Measurements from ENCODE around the gene HSD17B1.
"Not testable (repeated sequence)": the region's sequence is repeated elsewhere in the genome, so short reads cannot be mapped to it uniquely, and the experiment has no call there.

HSD17B1 gene, protein sequence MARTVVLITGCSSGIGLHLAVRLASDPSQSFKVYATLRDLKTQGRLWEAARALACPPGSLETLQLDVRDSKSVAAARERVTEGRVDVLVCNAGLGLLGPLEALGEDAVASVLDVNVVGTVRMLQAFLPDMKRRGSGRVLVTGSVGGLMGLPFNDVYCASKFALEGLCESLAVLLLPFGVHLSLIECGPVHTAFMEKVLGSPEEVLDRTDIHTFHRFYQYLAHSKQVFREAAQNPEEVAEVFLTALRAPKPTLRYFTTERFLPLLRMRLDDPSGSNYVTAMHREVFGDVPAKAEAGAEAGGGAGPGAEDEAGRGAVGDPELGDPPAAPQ

DNA sequence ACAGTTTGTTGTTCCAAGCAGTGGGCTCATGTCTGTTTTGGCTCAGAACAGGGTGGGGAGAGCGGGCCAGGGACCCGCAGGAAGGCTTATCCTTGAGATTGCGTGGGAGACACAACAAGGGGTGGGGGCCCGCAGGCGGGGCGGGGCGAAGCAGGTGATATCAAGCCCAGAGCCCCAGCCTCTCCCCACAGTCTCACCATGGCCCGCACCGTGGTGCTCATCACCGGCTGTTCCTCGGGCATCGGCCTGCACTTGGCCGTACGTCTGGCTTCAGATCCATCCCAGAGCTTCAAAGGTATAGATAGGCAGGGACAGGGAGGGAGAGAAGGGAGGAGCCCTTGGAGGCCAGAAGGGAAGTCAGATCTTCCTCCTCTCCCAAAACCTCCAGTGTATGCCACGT, at the start of gene HSD17B1:
HSD17B1 (plus strand) TSS at position 188 of the 400 bp plus-strand sequence; CDS start at position 199, 11 bp downstream.
- DNase-seq: not testable (repeated sequence)

DNA sequence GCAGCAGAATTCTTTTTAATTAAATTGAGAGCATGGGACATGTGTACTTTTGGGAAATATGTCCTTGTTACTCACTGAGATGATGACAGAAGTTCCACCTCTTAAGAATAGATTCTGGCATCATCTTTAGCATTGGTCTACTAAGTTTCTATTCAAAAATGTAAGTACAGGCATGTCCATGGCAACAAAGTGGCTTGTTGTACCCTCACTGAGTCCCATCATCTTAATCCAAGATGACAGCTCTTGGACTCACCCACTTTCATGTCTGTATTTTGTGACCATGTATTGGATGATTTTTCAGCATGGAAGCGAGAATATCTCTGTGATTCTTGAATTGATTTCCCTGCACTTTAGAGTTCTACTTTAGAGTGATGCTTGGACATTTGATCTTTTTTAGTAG, 49.8 kb upstream of the HSD17B1 start:
- no peak for DNase-seq

DNA sequence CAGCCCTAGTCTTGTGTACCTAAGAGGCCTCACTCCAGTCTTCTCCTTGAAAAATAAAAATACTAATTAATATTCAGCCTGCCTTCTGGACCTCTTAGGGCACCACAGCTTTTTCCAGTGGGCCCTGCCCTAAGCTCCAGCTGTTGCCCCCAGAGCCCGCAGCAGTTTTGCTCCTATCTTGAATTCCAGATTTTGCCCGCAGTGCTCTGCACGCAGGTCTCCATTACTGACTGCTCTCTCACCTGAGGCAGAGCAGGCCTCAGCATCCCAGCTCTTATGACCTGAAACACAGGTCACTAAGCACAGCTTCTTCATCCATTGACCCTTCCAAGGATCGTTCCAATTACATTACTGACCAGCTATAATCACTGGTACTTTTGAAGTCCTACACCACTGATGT, 45.1 kb upstream of the HSD17B1 start:
- DNase-seq: no peak

DNA sequence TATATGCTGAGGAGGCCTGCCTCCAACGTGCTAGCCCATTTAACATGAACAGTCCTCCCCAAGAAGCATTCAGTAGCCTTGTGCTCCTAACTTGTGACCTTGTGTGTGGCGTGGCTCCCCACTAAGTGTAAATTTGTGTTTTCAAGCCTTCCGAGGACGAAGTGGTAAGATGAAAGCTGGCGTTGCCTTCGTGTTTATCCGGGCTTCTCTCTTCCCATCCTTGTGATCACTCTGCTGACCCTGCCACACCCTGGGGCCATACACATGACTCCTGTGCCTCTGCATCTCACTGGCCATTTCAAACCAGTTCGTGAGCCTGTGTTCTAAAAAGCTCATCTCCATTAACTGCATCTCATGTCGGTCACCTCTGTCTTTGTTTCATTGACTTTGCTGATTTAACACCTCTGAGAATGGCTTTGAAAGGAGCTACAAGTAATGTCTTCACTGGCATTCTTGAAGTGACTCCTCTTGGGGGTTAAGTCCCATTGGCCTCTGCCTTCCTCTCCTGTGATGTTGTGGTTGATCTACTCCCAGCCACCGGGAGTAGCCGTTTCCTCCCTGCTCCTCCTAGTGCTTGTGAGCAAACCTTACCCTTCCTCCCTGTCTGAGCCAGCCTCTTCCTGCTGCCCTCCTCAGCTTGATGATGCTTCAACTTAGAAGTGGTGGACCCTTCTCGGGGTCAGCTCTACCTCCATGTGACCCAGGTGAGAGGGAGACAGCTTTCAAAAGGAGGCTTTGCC, 44.1 kb upstream of the HSD17B1 start:
- DNase-seq: no peak

DNA sequence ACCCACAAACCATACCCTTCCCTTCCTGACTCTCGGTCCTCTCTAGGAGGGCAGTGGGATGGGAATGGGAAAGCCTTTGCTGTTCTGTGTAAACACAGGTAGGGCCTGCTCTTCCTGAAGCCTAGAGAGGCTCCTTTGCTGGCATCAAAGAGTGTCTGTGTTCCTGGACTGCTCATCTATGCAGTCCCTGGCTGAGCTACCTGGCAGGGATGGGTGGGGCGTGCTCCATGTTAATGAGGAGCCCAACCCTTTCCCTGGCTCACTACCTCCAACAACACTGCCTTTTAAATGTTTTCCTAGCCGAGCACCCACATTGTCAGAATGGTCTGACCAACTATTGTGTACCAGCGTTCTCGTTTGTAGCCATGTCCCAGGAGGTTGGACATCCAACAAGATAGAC, 43.3 kb upstream of the HSD17B1 start:
- DNase-seq: no peak

DNA sequence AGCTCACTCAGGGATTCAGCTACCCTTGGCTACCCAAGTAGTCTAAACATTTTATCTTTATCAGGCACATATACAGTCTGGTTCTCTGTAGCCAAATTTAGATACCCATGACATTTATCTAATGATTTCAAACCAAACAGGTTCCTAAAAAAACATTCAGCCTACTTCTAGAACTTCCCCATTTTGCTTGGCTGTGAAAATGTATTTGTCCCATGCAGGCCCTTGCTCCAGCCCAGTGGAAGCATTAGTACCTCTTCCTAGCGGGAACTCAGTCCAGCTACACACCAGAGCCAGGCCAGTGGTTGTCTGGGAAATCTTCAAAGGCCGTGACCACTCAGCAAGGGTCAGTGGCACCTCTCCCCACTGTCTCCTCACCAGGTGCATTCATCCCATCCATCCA, 42.9 kb upstream of the HSD17B1 start:
- no peak for DNase-seq

DNA sequence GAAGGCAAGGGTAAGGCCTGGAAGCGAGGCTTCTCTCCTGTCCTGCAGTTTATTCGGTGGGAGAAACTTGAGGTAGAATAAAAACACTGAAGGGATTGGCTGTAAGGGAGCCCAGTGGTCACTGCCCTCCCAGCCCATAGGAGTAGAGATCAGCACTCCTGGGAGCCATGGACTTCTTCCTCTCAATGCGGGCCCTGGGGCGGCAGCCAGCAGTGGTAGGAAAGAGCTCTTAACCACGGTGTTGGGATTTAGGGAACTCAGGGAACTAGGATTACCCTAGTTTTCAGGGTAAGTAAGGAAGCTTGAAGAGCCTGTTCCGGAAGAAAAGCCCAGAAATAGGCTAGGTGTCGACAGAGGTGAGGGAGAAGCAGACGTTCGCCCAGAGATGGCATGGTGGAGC, 40.5 kb upstream of the HSD17B1 start:
- no peak for DNase-seq

DNA sequence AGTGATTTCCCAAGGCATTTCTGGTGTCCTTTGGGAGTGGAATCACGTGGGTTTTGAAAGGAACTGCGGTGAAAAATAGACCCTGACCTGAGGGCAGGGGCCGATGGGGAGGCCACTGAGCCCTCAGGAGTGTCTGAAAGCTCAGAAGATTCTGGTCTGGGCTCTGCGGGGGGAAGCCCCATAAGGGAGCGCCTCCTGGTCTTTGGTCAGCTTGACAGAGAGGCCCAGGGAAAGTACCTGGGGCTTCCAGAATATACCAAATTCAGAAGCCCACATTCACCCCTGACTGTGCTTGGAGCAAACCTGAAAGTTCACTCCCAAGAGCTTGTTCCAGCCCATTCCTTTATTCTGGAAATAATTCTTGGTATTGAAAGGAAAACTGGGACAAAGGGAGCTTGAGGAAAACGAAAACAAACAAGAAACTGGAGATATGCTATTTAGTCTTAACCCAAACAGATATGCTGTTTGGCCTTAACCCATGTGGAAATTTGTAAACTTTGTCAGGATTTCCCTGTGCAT, 39.9 kb upstream of the HSD17B1 start:
- DNase-seq: no peak

DNA sequence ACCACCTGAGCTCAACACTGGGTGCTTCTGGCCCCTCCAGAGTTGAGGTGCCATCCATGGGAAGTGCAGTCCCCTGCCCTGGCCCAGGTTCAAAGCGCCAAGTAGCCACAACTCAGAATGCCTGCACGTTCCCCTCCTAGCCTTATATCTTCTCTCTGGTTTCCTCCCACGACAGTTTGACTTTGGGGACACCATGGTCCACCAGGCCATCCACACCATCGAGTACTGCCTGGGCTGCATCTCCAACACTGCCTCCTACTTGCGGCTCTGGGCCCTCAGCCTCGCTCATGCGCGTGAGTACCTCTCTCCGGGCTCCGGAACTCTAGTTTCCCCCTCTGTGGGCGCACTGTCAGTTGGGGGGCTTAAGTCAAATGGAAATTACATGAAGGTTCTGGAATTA, 39.0 kb upstream of the HSD17B1 start:
- no peak for DNase-seq

DNA sequence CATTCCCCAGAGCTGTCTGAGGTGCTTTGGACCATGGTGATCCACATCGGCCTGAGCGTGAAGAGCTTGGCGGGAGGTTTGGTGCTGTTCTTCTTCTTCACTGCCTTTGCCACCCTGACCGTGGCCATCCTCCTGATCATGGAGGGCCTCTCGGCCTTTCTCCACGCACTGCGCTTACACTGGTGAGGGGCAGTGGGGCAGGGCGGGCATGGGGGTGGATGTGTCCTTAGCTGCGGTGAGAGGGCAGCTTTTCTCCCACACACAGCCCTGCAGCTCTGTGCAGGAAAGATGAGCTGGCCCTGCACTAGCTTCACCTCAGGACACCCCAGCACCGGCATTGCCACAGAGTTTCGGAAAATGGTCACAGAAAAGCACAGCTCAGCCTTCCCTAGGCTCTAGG, 38.4 kb upstream of the HSD17B1 start:
- no peak for DNase-seq

DNA sequence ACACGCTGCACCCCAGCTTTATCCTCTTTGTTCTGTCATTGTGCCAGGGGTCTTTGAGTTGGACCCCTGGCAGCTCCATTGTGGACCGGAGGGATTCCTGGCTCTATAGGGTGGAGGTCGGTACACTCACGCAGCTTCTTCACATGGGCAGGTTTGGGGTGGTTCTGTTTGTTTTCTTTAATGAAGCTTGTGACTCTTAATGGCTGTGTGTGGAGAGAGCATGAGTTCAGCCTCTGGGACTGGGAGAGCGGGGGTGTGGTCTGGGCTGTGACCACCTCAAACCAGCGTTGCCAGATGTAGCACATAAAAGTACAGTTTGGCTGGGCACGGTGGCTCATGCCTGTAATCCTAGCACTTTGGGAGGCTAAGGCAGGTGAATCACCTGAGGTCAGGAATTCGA, 37.9 kb upstream of the HSD17B1 start:
- no peak for DNase-seq

DNA sequence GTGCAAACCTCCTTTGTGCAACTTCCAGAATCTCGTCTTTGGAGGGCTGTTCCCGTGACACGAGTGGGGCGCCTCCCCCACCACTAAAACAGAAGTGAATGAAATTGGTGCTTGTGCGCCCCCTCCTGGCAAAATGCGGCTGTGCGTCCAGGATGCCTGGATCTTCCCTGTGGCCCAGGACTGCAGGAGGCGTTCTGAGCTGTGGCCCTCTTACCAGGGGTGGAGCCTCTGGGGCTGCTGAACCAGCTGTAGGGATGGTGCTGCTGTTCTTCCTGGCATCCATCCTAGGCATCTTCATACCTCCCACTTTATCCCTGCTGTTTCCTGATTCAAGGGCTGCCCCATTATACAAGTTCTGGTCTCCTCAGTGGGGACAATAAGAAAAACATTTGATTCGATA, 35.2 kb upstream of the HSD17B1 start:
- peak; percentile 70 for DNase-seq

DNA sequence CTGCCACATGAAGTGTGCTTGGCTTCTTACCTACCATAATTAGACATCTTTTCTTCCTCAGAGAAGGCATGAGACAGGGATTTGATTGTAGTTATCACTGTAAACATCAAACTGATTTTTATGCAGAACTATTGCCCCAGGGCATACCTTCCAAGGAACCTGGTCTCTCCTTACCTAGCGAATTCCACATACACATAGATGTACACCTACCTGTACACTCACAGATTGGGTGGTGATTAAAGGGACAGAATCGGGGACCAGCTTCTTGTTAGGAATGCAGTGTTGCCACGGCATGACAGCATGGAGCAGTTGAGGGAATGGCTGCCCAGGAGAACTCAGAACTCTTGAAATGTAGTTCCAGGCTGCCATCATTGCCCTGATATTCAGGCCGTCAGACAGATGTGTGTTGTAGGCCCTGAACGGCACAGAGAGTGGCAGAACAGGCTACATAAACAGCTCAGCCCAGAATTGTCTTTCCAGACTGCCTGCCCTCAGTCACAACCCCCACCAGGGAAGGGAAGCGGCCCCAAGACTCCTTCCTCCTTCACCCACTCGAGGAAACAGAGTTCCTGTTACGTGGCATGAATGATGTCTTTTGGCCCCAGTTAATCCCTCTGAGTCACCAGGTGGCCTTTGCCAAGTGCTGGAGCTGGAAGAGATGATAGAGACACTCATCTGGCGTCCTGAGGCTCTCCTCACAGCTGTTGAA, 34.5 kb upstream of the HSD17B1 start:
- no peak for DNase-seq

DNA sequence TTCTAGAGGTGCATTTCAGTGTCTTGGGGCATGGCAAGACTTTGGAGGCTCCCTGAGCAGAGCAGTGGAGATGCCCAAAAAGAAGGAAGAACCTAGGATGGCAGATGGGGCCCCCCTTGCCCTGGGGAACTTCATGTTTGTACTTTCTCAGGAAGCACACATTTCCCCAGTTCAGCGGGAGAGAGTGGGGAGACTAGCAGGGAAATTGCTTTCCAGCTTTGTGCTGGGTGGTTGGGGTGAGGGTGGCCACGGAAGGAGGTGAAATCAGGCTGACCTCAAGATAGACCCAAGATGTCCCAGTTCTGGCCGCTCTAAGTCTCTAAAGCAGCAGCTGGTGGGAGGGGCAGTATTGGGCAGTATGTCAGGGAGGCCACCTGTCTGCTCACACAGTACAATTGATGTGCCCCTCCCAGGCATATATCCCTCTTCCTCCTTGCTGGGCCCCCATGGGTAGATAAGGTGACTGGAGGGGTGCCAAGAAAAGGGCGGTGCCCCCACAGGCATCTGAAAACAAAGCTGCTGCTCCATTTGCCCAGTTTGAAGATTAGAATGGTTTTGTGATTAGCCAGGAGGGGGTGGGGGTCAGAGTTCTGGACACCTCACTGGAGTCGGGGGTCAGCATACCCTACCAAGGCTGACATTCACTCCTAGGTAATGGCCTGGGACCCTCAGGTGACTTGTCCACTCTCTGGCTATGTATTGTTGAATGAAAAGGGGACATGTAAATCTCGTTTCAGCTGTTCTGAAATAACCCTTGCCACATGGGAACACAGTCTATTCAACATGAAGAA, 33.8 kb upstream of the HSD17B1 start:
- no peak for DNase-seq

DNA sequence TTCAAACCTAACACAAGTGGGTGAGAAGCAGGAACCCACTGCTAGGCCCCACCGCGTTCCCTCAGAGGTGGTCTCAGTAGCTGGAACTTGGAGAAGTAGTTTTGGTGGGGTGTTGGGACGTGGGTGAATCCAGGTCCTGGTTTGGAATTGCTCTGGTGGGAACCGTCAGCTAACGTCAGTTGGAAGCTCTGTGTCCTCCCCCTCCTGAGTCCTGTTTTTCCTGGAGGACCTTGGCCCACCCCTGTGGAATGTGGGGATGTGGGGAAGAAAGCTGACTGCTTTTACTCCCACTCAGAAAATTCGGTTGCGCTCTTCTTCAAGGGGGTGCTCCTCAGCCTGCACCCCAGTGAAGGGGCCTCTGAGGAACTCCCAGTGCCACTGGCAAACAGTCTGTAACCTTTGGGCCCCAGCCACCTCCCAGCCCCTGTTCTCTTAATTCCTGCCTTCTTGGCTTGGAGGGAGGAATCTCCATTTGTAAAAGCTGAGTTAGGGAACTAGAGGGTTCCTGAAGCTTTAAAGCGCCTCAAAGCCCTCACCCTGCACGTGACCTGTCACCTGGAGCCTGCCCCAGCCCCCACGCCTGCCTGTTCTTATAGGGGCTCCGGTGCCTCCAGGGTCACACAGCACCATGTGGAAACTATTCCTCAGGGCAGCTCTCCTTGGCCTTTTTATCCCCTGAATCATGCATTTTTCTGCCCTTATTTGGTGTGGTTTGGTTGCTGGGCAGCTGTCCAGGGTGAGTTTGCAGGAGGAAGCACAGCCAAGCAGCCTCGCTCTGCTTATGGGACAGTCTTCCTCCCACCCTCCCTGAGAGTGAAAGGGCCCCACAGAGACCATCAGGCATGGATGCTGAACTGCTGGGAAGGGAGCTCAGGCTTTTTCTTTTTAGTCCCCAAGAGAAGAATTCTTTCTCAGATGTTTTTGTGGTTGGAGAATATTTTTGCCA, 32.9 kb upstream of the HSD17B1 start:
- no peak for DNase-seq

DNA sequence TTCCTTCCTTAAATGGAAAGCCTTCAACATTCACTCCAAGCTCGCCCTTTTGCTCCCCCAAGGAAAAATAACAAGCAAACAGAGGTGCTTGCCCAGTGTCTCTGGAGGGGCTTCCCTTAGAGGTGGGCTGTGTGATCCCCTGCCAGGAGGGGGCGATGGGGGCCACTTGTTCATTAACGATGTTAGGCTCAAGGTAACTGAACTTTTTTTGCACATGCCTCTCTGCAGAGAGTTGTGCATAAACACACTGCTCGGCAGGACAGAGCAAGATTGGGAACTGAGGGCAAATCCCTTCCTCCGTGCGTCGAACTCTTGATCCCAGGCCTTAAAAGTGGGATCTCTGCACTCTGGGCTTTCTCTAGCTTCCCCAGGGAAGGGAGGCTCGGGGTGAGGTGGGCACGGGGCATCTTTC, 32.2 kb upstream of the HSD17B1 start:
- DNase-seq: no peak

DNA sequence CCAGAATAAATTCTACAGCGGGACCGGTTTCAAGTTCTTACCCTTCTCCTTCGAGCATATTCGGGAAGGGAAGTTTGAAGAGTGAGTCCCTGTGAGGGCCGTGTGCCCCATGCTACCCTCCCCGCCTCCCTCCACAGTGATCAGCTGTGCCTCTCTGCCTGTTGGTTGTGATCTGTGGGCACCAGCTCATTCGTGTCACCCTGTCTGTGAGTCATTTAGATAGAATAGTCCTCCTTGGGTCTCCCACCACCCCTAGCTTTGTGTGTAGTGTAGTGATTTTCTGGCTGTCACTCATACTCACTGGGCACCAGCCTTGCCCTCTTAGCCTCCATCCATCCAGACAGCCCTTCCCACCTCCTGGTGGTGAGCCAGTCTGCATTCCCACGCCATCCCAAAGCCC, 31.7 kb upstream of the HSD17B1 start:
- no peak for DNase-seq

DNA sequence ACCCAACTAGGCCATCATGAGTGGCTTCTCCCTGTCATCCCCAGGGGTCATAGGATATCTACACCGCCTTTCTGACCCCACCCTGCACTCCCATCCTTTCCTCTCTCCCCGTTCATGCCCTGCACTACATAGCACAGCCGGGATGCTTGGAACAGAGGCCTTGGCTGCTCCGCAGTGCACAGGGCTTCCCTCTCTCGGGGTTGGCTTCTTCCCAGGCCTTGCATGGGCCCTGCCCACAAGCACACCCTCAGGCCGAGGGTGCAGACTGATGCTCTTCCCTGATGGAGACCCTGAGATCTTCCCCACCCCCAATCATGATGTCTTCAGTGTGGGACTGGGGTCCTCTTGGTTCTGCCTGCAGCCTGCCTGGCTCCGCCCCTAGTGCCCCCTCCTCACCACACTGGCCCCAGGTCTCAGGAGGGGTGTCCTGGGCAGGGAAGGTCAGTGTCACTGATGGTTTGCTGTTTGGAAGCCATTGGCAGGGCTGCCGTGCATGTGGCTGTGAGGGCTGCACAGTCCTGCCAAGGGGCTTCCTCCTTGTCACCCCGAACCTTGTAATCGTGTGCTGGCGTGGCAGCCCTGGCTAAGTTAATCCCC, 31.0 kb upstream of the HSD17B1 start:
- DNase-seq: no peak

DNA sequence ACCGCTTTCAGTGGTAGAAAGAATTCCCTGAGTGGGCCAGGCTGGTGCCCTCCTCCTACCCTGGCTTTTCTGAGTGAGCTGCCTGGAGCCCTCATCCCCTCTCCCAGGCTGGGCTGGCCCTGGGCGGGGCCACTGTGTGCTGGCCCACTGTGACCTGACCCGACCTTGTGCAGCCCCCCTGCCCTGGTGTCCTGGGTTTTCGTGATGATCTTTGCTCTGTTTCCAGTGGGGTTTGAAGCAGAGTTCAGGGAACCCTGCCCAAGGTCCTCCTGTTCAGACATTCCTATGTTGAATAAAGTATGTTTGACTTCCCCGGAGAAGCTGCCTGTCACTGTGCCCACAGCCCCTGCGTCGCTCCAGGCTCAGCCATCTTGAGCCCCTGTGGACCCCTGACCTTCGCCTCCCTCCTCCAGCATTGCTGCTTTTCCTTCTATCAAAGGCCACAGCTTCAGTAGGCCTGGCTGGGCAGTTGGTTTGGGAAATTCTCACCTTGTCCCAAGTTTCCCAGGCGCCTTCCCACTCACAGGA, 30.4 kb upstream of the HSD17B1 start:
- DNase-seq: no peak

DNA sequence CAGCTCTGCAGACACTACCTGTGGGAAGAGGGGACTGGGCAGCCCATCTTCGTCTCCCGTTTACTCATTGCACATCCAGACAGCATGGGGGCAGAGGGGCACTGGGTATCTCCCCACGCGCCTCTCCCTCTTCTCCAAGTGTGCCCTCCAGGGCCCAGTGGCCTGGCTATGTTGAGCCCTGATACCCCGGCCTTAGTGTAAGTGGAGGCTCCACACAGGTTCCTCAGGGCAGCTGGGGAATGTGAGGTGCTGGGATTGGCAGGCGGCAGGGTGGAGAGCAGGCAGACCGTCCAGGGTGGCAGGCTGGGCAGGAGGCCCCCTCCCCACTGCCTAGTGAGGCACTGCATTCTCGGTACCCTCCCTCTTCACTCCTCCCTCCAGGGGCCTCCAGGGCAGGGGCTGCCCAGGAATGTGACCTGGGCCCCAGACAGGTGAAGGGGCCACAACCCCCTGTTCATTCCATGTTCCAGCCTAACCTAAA, 29.9 kb upstream of the HSD17B1 start:
- DNase-seq: no peak

DNA sequence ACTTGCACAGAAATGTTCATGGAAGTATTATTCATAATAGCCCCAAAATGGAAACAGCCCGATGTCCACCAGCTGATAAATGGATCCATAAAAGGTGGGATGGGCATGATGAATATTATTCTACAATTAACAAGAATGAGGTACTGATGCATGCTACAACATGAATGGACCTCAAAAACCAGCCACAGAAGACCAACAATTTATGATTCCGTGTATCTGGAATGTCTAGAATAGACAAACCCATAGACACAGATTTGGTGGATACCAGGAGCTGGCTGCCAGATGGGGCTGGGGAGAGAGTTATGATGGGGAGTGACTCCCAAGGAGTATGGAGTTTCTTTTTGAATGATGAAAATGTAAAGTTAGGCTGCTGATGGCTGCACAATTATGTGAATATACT, 27.5 kb upstream of the HSD17B1 start:
- DNase-seq: no peak
